ENCODE data around the gene GNAQ. TPM values are rescaled to one million over a fixed set of nuclear protein-coding genes. Genes with fewer than 3 reads are reported as not detected.

GNAQ gene
- polyA plus RNA-seq, 1 of the 3 experiments (the other 2 are of a cell fraction), result 20.9 TPM

DNA sequence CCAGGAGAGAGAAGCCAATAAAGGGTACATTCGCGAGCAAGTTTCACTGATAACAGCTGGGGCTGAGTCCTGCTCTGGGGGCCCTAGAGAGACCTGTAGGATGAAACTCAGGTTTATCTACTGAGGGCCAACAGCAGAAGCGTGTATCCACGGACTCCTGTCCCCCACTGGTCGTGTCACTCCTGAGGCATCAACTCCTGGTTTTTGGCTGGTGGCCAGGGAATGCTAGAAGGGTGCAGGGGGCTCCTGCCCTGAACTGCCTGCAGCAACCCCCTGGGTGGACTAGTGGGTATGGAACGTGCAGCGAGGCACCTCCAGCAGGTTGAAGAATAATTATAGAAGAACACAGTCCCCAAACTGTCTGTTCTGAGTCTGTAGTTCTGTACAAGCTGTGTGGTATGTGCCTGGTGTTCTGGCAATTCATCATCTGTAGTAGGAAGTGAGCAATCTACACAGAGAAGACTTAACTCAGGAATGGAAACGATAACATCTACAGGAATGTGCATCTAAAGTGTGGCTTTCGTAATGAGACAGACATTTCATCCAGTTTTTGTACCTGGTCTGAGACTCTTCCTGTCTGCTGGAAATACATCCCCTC, 319.0 kb downstream of the GNAQ start:
- peaks cover 31 to 35% of the 10 kb centered on the region in 2 experiments for H3K4me1 ChIP-seq (ENCODE audit: control insufficient read depth in 1 of 2, insufficient read depth in 2 of 2, low read depth in 1 of 2, low read length in 1 of 2)
- H3K27me3 ChIP-seq (ENCODE audit: insufficient read depth), result no peaks in the 10 kb centered on the region
- H3K79me2 ChIP-seq (ENCODE audit: insufficient read depth), result peaks cover 27% of the 10 kb centered on the region; the same call in 1 of the 2 replicates
- H3K9me2 ChIP-seq, result no peaks in the 10 kb centered on the region
- ChIA-PET POLR2A (interaction anchor here (0.9 kb wide), 1 partner anchor 19 kb away, joined by 3 read pairs; no protein-coding TSS in a partner anchor), CTCF (no interaction called here)
- H3K9me3 ChIP-seq, result no peaks in the 10 kb centered on the region; the same call in 1 of the 2 replicates
- peaks cover 60% of the 10 kb centered on the region for H3F3A ChIP-seq (replicated peaks; ENCODE audit: insufficient read depth)
- H3K27ac ChIP-seq (ENCODE audit: low read depth in 2 of 2, low read length in 1 of 2), result peak overlapping the region; percentile 84 to 93
- WGBS (ENCODE audit: low lambda C conversion rate), result 26% methylated on average over 9 of the region's 9 CpGs
- no peak overlapping the region; a peak in 1 of 4 replicates for H3K4me3 ChIP-seq (ENCODE audit: low read depth in 2 of 2, low read length in 1 of 2)
- no peaks in the 10 kb centered on the region for H4K20me1 ChIP-seq (ENCODE audit: insufficient read depth)
- H3K36me3 ChIP-seq (replicated peaks in 1 of 2; ENCODE audit: control insufficient read depth in 1 of 2, insufficient read depth in 2 of 2, low read length in 1 of 2), result no peaks in the 10 kb centered on the region
- no peak overlapping the region for H2AFZ ChIP-seq (ENCODE audit: low read depth)
- H3K9ac ChIP-seq, result peak overlapping the region; percentile 49
- no peak for DNase-seq
- H3K4me2 ChIP-seq, result peak overlapping the region; percentile 31
- TF ChIP-seq NFIC (IDR thresholded peaks at IDR 0.05; ENCODE audit: borderline replicate concordance), result peak; percentile 93
- TF ChIP-seq, protein P1, sequence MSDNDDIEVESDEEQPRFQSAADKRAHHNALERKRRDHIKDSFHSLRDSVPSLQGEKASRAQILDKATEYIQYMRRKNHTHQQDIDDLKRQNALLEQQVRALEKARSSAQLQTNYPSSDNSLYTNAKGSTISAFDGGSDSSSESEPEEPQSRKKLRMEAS (IDR thresholded peaks at IDR 0.05; ENCODE audit: low read depth), result peak; percentile 26; the same call in 1 of the 2 replicates
- TF ChIP-seq FOXJ3 (CRISPR knock-in tag; IDR thresholded peaks at IDR 0.05), result no peak
- TF ChIP-seq TEAD4 (IDR thresholded peaks at IDR 0.05; ENCODE audit: borderline replicate concordance, insufficient read depth), result peak; percentile 98
- TF ChIP-seq FOSL2 (IDR thresholded peaks at IDR 0.05; ENCODE audit: borderline replicate concordance, low read depth), result peak; percentile 87
- no peak for TF ChIP-seq CTCF (IDR thresholded peaks at IDR 0.05)
- no peak for TF ChIP-seq RFX5 (IDR thresholded peaks at IDR 0.05; ENCODE audit: low read length)
- no peak for TF ChIP-seq CHD2 (IDR thresholded peaks at IDR 0.05; ENCODE audit: low read length, partially characterized antibody)
- no peak for TF ChIP-seq GABPA (IDR thresholded peaks at IDR 0.05; ENCODE audit: low read depth)
- TF ChIP-seq, protein P2, sequence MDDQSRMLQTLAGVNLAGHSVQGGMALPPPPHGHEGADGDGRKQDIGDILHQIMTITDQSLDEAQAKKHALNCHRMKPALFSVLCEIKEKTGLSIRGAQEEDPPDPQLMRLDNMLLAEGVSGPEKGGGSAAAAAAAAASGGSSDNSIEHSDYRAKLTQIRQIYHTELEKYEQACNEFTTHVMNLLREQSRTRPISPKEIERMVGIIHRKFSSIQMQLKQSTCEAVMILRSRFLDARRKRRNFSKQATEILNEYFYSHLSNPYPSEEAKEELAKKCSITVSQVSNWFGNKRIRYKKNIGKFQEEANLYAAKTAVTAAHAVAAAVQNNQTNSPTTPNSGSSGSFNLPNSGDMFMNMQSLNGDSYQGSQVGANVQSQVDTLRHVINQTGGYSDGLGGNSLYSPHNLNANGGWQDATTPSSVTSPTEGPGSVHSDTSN (IDR thresholded peaks at IDR 0.05), result peak; percentile 96
- no peak for TF ChIP-seq USF1 (IDR thresholded peaks at IDR 0.05; ENCODE audit: borderline replicate concordance, low read depth)
- no peak for TF ChIP-seq YY1 (IDR thresholded peaks at IDR 0.05; ENCODE audit: low read depth)
- peak; percentile 80 to 98 for TF ChIP-seq EP300 (IDR thresholded peaks at IDR 0.05; ENCODE audit: borderline replicate concordance in 1 of 2, low read depth in 1 of 2, low read length in 1 of 2)
- TF ChIP-seq SIN3A (IDR thresholded peaks at IDR 0.05; ENCODE audit: borderline replicate concordance, low read depth, low read length), result 0 out of 2 replicates have a peak, but pooled peaks have one; percentile 56
- TF ChIP-seq TAF1 (IDR thresholded peaks at IDR 0.05; ENCODE audit: borderline replicate concordance, low read depth, low read length), result no peak
- TF ChIP-seq MXI1 (IDR thresholded peaks at IDR 0.05; ENCODE audit: low read depth, low read length), result no peak
- TF ChIP-seq IRF3 (IDR thresholded peaks at IDR 0.05; ENCODE audit: low read depth, low read length), result no peak
- no peak for TF ChIP-seq NRF1 (IDR thresholded peaks at IDR 0.05; ENCODE audit: low read depth, low read length)
- no peak for TF ChIP-seq GATA2 (CRISPR knock-in tag; IDR thresholded peaks at IDR 0.05)
- TF ChIP-seq, protein P3, sequence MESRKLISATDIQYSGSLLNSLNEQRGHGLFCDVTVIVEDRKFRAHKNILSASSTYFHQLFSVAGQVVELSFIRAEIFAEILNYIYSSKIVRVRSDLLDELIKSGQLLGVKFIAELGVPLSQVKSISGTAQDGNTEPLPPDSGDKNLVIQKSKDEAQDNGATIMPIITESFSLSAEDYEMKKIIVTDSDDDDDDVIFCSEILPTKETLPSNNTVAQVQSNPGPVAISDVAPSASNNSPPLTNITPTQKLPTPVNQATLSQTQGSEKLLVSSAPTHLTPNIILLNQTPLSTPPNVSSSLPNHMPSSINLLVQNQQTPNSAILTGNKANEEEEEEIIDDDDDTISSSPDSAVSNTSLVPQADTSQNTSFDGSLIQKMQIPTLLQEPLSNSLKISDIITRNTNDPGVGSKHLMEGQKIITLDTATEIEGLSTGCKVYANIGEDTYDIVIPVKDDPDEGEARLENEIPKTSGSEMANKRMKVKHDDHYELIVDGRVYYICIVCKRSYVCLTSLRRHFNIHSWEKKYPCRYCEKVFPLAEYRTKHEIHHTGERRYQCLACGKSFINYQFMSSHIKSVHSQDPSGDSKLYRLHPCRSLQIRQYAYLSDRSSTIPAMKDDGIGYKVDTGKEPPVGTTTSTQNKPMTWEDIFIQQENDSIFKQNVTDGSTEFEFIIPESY (IDR thresholded peaks at IDR 0.05; ENCODE audit: borderline replicate concordance, low read depth), result 0 out of 2 replicates have a peak, but pooled peaks have one; percentile 77
- TF ChIP-seq, protein P4, sequence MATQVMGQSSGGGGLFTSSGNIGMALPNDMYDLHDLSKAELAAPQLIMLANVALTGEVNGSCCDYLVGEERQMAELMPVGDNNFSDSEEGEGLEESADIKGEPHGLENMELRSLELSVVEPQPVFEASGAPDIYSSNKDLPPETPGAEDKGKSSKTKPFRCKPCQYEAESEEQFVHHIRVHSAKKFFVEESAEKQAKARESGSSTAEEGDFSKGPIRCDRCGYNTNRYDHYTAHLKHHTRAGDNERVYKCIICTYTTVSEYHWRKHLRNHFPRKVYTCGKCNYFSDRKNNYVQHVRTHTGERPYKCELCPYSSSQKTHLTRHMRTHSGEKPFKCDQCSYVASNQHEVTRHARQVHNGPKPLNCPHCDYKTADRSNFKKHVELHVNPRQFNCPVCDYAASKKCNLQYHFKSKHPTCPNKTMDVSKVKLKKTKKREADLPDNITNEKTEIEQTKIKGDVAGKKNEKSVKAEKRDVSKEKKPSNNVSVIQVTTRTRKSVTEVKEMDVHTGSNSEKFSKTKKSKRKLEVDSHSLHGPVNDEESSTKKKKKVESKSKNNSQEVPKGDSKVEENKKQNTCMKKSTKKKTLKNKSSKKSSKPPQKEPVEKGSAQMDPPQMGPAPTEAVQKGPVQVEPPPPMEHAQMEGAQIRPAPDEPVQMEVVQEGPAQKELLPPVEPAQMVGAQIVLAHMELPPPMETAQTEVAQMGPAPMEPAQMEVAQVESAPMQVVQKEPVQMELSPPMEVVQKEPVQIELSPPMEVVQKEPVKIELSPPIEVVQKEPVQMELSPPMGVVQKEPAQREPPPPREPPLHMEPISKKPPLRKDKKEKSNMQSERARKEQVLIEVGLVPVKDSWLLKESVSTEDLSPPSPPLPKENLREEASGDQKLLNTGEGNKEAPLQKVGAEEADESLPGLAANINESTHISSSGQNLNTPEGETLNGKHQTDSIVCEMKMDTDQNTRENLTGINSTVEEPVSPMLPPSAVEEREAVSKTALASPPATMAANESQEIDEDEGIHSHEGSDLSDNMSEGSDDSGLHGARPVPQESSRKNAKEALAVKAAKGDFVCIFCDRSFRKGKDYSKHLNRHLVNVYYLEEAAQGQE (IDR thresholded peaks at IDR 0.05; ENCODE audit: low read depth, low read length), result 0 out of 2 replicates have a peak, but pooled peaks have one; percentile 5

All from SK-N-SH (cell line).